Smooth muscle cell (in vitro differentiated cells): ENCODE results near the gene GDF10. TPM values are rescaled to one million over a fixed set of nuclear protein-coding genes. Genes with fewer than 3 reads are reported as not detected.

ENCODE experiments used
- DNase-seq: peaks from one replicate; lab custom pipeline; 2025; ENCODE audit not compliant: unreplicated experiment; lab: John Stamatoyannopoulos, UW
- H2AFZ ChIP-seq: fragments of 200-600 bp; sonication (generic); 2 replicates; pipeline ENCODE4 v1.6.0; 2016; ENCODE audit warnings: antibody characterized with exemption, low read depth, mild to moderate bottlenecking
- H3F3A ChIP-seq: fragments of 200-600 bp; sonication (generic); 2 replicates; pipeline ENCODE4 v1.6.0; 2017; ENCODE audit warnings: antibody characterized with exemption, low read depth
- H3K27ac ChIP-seq: fragments of 200-600 bp; sonication (generic); 2 replicates; pipeline ENCODE4 v1.5.1; 2016; ENCODE audit warnings: low read depth, mild to moderate bottlenecking
- H3K27me3 ChIP-seq: fragments of 200-600 bp; sonication (generic); 2 replicates; pipeline ENCODE4 v1.6.1; 2016; ENCODE audit warnings: low read depth, mild to moderate bottlenecking
- H3K36me3 ChIP-seq: fragments of 200-600 bp; sonication (generic); 2 replicates; pipeline ENCODE4 v1.5.1; 2016; ENCODE audit warnings: low read depth
- H3K4me1 ChIP-seq: fragments of 200-600 bp; sonication (generic); 2 replicates; pipeline ENCODE4 v1.5.1; 2016; ENCODE audit warnings: low read depth
- H3K4me2 ChIP-seq: fragments of 200-600 bp; sonication (generic); 2 replicates; pipeline ENCODE4 v1.6.0; 2016; ENCODE audit warnings: mild to moderate bottlenecking
- H3K4me3 ChIP-seq: fragments of 200-600 bp; sonication (generic); 2 replicates; pipeline ENCODE4 v1.5.1; 2016; ENCODE audit warnings: mild to moderate bottlenecking
- H3K79me2 ChIP-seq: fragments of 200-600 bp; sonication (generic); 2 replicates; pipeline ENCODE4 v1.6.0; 2016; ENCODE audit warnings: low read depth, mild to moderate bottlenecking
- H3K9ac ChIP-seq: fragments of 200-600 bp; sonication (generic); 2 replicates; pipeline ENCODE4 v1.6.0; 2016; ENCODE audit warnings: low read depth
- H3K9me3 ChIP-seq: fragments of 200-600 bp; sonication (generic); replicated peaks from 2 replicates; pipeline ENCODE4 v1.5.1; 2016; ENCODE audit warnings: low read depth
- H4K20me1 ChIP-seq: fragments of 200-600 bp; sonication (generic); 2 replicates; pipeline ENCODE4 v1.6.0; 2016; ENCODE audit warnings: low read depth
- CTCF ChIP-seq: fragments of 200-600 bp; sonication (generic); IDR thresholded peaks from 2 replicates; pipeline ENCODE4 v1.5.1; 2017; ENCODE audit warnings: borderline replicate concordance, mild to moderate bottlenecking, antibody characterized with exemption; ENCODE audit not compliant: insufficient read depth, poor library complexity, severe bottlenecking
- WGBS: methylation state at CpG from one replicate; pipeline ENCODE4 v1.1.7; 2016; ENCODE audit warnings: low lambda C conversion rate; 5-methylcytosine and 5-hydroxymethylcytosine counted together
- polyA plus RNA-seq: library from polyadenylated mRNA; unstranded; fragments of >200 nt; fragmentation: Nextera tagmentation; extraction: Ambion mirVana; gene quantifications from 2 replicates; pipeline ENCODE4 v1.2.1, GENCODE V29; 2016
- total RNA-seq: library from RNA; depleted of rRNA; stranded (reverse); fragments of >200 nt; gene quantifications from 2 replicates; pipeline ENCODE4 v1.2.3, GENCODE V29; 2014

GDF10 gene
- total and polyA plus RNA-seq, 2 experiments from 2014 or later: 0.58 to 1.5 TPM

DNA sequence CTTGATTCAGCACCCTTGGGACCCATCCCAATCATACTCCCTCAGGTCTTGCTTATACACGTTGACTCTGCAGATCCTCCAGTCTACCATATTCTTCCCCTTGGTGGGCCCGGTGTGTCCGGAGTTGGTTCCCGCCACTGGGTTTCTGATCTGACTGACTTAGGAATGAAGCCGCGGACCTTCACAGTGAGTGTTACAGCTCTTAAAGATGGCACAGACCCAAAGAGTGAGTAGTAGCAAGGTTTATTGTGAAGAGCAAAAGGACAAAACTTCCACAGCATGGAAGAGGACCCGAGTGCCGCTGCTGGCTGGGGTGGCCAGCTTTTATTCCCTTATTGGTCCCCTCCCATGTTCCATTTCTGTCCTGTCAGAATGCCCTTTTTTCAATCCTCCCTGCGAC lies 5.9 kb upstream of the GDF10 start:
- 94% methylated on average over 9 of the region's 9 CpGs for WGBS
- no peak overlapping the region for H3K27ac ChIP-seq
- no peaks in the 10 kb centered on the region for H4K20me1 ChIP-seq
- H3K4me3 ChIP-seq: no peak overlapping the region
- no peaks in the 10 kb centered on the region for H3K79me2 ChIP-seq
- H3K36me3 ChIP-seq: no peaks in the 10 kb centered on the region
- H3K9me3 ChIP-seq: no peaks in the 10 kb centered on the region
- H3K27me3 ChIP-seq: peaks cover 38% of the 10 kb centered on the region
- no peak for TF ChIP-seq CTCF
- H3K4me2 ChIP-seq: no peak overlapping the region
- no peaks in the 10 kb centered on the region for H3F3A ChIP-seq
- no peak overlapping the region for H3K9ac ChIP-seq
- no peak for DNase-seq
- H2AFZ ChIP-seq: no peak overlapping the region
- peaks cover 11% of the 10 kb centered on the region for H3K4me1 ChIP-seq

DNA sequence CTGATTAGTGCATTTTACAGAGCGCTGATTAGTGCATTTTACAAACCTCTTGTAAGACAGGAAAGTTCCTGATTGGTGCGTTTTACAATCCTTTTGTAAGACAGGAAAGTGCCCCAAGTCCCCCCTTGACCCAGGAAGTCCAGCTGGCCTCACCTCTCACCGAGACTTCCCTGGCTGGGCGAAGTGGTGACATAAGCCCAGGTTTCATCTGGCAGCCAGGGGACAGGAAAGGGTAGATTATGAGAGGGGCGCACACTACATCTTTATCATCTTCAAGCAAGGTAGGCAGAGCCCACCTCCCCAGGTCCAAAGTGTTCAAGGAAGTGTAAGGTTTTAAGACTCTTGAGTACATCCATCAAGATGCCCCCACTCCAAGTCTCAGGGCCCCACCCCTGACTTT lies 5.5 kb upstream of the GDF10 start:
- Histone ChIP-seq H3K4me3 (no peak overlapping the region), H3K9me3 (no peaks in the 10 kb centered on the region), H3K4me2 (no peak overlapping the region), H3F3A (no peaks in the 10 kb centered on the region), H3K36me3 (no peaks in the 10 kb centered on the region), H3K79me2 (no peaks in the 10 kb centered on the region), H2AFZ (no peak overlapping the region), H3K27ac (no peak overlapping the region), H3K9ac (no peak overlapping the region), H3K27me3 (peaks cover 42% of the 10 kb centered on the region), H3K4me1 (peaks cover 15% of the 10 kb centered on the region), H4K20me1 (no peaks in the 10 kb centered on the region)
- no peak for TF ChIP-seq CTCF
- no peak for DNase-seq
- WGBS: 94% methylated on average over 5 of the region's 5 CpGs

DNA sequence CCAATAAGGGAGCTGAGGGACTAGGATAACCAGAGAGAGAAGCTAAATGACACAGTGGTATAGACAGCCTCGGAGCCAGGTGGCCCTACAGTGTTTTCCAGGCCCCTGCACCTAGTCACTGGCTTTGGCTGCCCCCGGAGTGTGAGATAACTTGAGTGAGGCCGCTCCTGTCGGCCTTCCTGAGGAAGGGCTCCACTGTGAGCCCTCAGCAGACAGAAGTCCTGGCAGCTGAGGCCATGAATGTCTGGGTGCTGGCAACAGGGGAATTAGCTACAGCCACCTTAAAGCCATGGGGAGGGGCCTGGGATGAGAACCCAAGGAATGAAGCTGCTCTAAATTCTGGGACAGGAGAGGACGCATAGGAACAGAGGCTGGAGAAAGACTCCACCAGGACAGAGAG lies 4.6 kb upstream of the GDF10 start:
- WGBS: 89% methylated on average over 5 of the region's 5 CpGs
- H3K27me3 ChIP-seq: peaks cover 48% of the 10 kb centered on the region
- H3K4me1 ChIP-seq: peaks cover 19% of the 10 kb centered on the region
- no peak overlapping the region for H3K9ac ChIP-seq
- H3K79me2 ChIP-seq: no peaks in the 10 kb centered on the region
- DNase-seq: no peak
- no peaks in the 10 kb centered on the region for H3K36me3 ChIP-seq
- no peaks in the 10 kb centered on the region for H3K9me3 ChIP-seq
- H3K4me3 ChIP-seq: no peak overlapping the region
- TF ChIP-seq CTCF: no peak
- no peak overlapping the region for H3K27ac ChIP-seq
- H3F3A ChIP-seq: no peaks in the 10 kb centered on the region
- no peak overlapping the region for H3K4me2 ChIP-seq
- H2AFZ ChIP-seq: no peak overlapping the region
- H4K20me1 ChIP-seq: no peaks in the 10 kb centered on the region

DNA sequence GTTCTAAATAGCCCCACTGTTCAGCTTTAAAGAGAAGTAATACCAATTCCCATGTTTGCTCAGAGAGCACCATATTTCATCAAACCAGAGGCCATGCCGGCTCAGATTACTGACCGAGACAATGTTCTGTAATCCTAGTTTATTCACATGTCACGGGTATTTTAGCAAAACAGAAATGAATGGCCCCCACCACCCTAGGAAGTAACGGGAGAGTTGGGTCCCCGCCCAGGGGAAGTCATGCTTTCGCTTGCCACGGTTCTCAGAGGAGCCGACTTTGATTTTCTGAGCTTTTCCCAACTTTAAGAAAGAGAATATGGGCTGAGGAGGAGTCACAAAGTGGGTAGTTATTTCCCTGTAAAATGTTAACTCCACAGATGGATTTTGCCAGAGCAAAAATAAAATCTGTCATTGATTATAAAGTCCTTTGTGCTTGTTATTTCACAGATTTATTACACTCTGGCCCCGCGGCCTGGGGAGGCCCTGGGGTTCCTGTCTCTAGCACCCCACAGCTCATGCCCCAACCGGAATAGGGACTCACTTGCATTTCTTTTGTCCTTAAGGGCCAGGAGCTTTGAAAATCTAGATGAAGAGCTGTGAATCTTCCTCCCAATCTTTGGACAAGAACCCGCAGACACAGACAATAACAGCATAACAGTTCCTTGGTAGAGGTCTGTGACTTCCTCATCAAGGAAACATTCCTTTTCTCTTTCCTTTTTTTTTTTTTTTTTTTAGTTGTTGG lies 3.7 kb upstream of the GDF10 start:
- Histone ChIP-seq H3K9me3 (no peaks in the 10 kb centered on the region), H3K36me3 (no peaks in the 10 kb centered on the region), H3K27ac (no peak overlapping the region), H3K9ac (no peak overlapping the region), H3K27me3 (peaks cover 54% of the 10 kb centered on the region), H3K4me3 (no peak overlapping the region), H3F3A (no peaks in the 10 kb centered on the region), H4K20me1 (no peaks in the 10 kb centered on the region), H3K4me1 (peaks cover 22% of the 10 kb centered on the region), H2AFZ (no peak overlapping the region), H3K79me2 (no peaks in the 10 kb centered on the region), H3K4me2 (no peak overlapping the region)
- 85% methylated on average over 12 of the region's 12 CpGs for WGBS
- TF ChIP-seq CTCF: no peak
- DNase-seq: no peak
